ENCODE data around the gene RRAGC. TPM values are rescaled to one million over a fixed set of nuclear protein-coding genes. Genes with fewer than 3 reads are reported as not detected.

The RRAGC gene
- total RNA-seq, 4 donors from 2014 or later, result 14.2 to 20.0 (median 17.5) TPM

DNA sequence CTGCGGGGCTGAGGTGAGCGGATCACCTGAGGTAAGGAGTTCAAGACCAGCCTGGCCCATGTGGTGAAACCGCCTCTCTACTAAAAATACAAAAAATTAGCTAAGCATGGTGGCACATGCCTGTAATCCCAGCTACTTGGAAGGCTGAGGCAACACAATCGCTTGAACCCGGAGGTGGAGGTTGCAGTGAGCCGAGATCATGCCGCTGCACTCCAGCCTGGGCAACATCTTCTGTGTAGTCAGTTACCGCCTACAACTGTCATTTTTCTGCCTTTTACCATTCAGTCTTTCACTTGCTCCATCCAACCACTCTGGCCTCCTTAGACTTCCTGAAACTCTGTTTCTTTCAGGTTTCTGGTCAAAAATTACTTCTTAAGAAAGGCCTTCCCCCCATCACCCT, 11.4 kb upstream of the RRAGC start:
- WGBS, 2 donors, result 83 to 85% methylated on average over 8 of the region's 8 CpGs
- no peaks in the 10 kb centered on the region for H3K27me3 ChIP-seq
- peaks cover 0 to 28% (median 10%) of the 10 kb centered on the region in 4 donors for H3K4me1 ChIP-seq
- TF ChIP-seq EP300 (IDR thresholded peaks at IDR 0.05) (no peak), POLR2A (IDR thresholded peaks at IDR 0.05) (no peak)
- TF ChIP-seq, protein P1, sequence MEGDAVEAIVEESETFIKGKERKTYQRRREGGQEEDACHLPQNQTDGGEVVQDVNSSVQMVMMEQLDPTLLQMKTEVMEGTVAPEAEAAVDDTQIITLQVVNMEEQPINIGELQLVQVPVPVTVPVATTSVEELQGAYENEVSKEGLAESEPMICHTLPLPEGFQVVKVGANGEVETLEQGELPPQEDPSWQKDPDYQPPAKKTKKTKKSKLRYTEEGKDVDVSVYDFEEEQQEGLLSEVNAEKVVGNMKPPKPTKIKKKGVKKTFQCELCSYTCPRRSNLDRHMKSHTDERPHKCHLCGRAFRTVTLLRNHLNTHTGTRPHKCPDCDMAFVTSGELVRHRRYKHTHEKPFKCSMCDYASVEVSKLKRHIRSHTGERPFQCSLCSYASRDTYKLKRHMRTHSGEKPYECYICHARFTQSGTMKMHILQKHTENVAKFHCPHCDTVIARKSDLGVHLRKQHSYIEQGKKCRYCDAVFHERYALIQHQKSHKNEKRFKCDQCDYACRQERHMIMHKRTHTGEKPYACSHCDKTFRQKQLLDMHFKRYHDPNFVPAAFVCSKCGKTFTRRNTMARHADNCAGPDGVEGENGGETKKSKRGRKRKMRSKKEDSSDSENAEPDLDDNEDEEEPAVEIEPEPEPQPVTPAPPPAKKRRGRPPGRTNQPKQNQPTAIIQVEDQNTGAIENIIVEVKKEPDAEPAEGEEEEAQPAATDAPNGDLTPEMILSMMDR (IDR thresholded peaks at IDR 0.05), result no peak
- no peak for DNase-seq (ENCODE audit: low spot score in 2 of 2)
- peaks cover 0 to 17% (median 0%) of the 10 kb centered on the region in 3 donors for H3K36me3 ChIP-seq
- H3K27ac ChIP-seq, result no peak overlapping the region
- no peak overlapping the region for H3K4me3 ChIP-seq
- no peaks in the 10 kb centered on the region for H3K9me3 ChIP-seq

DNA sequence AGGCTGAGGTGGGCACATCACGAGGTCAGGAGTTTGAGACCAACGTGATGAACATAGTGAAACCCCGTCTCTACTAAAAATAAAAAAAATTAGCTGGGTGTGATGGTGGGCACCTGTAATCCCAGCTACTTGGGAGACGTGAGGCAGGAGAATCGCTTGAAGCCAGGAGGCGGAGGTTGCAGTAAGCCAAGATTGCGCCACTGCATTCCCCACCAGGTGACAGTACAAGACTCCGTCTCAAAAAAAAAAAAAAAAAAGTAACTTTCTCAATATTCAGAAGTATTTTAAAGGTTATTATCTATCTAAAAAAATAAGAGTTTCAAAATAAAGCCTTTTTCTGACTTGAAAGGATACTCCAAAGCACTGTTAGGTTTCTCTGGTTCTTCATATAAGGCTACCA, 7.6 kb upstream of the RRAGC start:
- no peak for DNase-seq (ENCODE audit: low spot score in 2 of 2)
- Histone ChIP-seq H3K9me3 (no peaks in the 10 kb centered on the region), H3K4me3 (no peak overlapping the region), H3K27me3 (no peaks in the 10 kb centered on the region), H3K36me3 (peaks cover 0 to 17% (median 0%) of the 10 kb centered on the region in 3 donors), H3K4me1 (peaks cover 0 to 33% (median 2%) of the 10 kb centered on the region in 4 donors), H3K27ac (no peak overlapping the region)
- WGBS, 2 donors, result 90 to 95% methylated on average over 8 of the region's 8 CpGs
- TF ChIP-seq POLR2A (IDR thresholded peaks at IDR 0.05) (no peak), EP300 (IDR thresholded peaks at IDR 0.05) (no peak)
- TF ChIP-seq, protein P1 (IDR thresholded peaks at IDR 0.05), result no peak

- peaks cover 0 to 41% (median 8%) of the 10 kb centered on the region in 4 donors for H3K4me1 ChIP-seq
- no peaks in the 10 kb centered on the region for H3K27me3 ChIP-seq
- H3K4me3 ChIP-seq, result no peak overlapping the region
- WGBS, 2 donors, result 84 to 86% methylated on average over 4 of the region's 4 CpGs
- no peak for DNase-seq (ENCODE audit: low spot score in 2 of 2)
- no peaks in the 10 kb centered on the region for H3K9me3 ChIP-seq
- TF ChIP-seq EP300 (IDR thresholded peaks at IDR 0.05) (no peak), POLR2A (IDR thresholded peaks at IDR 0.05) (no peak)
- TF ChIP-seq, protein P1 (IDR thresholded peaks at IDR 0.05), result no peak
- H3K27ac ChIP-seq, result no peak overlapping the region
- H3K36me3 ChIP-seq, result peaks cover 0 to 17% (median 0%) of the 10 kb centered on the region in 3 donors
Measured at GRCh38 chr1:38865112-38865715, 5.6 kb upstream of the RRAGC start.

DNA sequence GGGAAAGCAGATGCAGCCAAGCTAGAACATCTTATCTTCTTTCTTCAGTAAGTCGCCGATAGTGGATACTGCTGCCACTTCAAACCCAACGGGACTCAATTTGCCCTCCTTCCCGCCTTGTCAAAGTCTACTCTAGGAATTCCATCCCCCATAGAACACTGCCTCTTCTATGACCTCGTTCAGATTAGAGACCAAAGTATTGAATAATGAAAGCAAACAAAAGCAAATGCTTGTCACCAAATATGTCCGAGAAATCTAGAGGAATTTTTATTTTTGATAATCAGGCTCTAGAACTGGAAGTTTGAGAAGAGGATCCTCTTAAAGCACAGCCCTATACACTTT, 853 bp upstream of the RRAGC start:
- no peak for DNase-seq (ENCODE audit: low spot score in 2 of 2)
- peak overlapping the region; percentile 26 to 92 (median 90) for H3K27ac ChIP-seq
- H3K4me3 ChIP-seq, result peak overlapping the region; percentile 66 to 97 (median 74)
- peaks cover 0 to 73% (median 28%) of the 10 kb centered on the region in 4 donors for H3K4me1 ChIP-seq
- no peaks in the 10 kb centered on the region for H3K9me3 ChIP-seq
- no peaks in the 10 kb centered on the region for H3K27me3 ChIP-seq
- 2 to 7% methylated on average over 6 of the region's 6 CpGs for WGBS, 2 donors
- TF ChIP-seq EP300 (IDR thresholded peaks at IDR 0.05), result no peak
- TF ChIP-seq POLR2A (IDR thresholded peaks at IDR 0.05), result no peak
- TF ChIP-seq, protein P1 (IDR thresholded peaks at IDR 0.05), result no peak
- peaks cover 0 to 12% (median 1%) of the 10 kb centered on the region in 3 donors for H3K36me3 ChIP-seq

- H3K4me3 ChIP-seq, result peak overlapping the region; percentile 73 to 97 (median 84)
- peaks cover 0 to 69% (median 31%) of the 10 kb centered on the region in 4 donors for H3K4me1 ChIP-seq
- H3K27ac ChIP-seq, result peak overlapping the region; percentile 74 to 94 (median 90)
- H3K36me3 ChIP-seq, result peaks cover 0 to 20% (median 7%) of the 10 kb centered on the region in 3 donors
- peak; percentile 22 to 30 for DNase-seq (ENCODE audit: low spot score in 2 of 2)
- no peaks in the 10 kb centered on the region for H3K9me3 ChIP-seq
- 0 to 1% methylated on average over 14 to 23 of the region's 51 CpGs for WGBS, 2 donors
- H3K27me3 ChIP-seq, result no peaks in the 10 kb centered on the region
- TF ChIP-seq EP300 (IDR thresholded peaks at IDR 0.05) (peak in 1 of 2 donors; percentile 11), POLR2A (IDR thresholded peaks at IDR 0.05) (no peak)
- TF ChIP-seq, protein P1 (IDR thresholded peaks at IDR 0.05), result no peak
Measured at GRCh38 chr1:38858833-38859560, 575 bp downstream of the RRAGC start.
